ENCODE measurements around the gene COPS7A. TPM values are rescaled to one million over a fixed set of nuclear protein-coding genes. Genes with fewer than 3 reads are reported as not detected.

Gene COPS7A
- total and polyA plus RNA-seq, 10 donors, result 29.6 to 61.9 (median 46.4) TPM

DNA sequence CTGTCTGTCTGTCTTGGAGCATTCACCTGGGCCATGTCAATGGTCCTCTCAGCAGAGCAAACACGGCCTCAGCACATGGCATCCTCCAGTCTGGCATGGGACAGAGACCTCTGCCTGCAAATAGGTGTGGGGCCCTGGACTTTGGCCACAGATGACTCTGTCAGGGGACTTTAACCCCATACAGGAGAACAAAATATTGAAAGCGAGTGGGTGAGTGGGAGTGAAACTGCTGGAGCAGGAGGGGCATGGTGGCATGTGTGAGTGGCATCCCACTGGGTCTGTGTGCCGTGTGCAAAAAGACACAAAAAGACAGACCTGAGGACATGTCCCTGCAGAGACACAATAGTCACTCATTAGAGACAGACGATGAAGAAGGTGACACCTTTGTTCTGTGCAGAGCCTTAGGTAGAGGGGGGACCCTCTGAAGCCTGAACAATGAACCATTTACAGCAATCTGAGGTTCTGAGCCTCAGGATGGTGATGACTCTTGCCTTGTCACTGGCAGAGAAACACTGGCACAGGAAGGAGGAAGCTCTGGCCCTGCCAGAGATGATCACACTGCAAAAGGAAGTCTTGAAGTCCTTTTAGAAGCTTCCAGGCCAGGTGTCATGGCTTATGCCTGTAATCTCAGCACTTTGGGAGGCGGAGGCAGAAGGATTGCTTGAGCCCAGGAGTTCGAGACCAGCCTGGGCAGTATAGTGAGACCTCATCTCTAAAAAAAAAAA is 56.0 kb downstream of the COPS7A start:
- Histone ChIP-seq H3K27ac (no peak overlapping the region), H3K4me1 (peaks cover 3 to 40% (median 19%) of the 10 kb centered on the region in 6 donors)
- no peak for DNase-seq

DNA sequence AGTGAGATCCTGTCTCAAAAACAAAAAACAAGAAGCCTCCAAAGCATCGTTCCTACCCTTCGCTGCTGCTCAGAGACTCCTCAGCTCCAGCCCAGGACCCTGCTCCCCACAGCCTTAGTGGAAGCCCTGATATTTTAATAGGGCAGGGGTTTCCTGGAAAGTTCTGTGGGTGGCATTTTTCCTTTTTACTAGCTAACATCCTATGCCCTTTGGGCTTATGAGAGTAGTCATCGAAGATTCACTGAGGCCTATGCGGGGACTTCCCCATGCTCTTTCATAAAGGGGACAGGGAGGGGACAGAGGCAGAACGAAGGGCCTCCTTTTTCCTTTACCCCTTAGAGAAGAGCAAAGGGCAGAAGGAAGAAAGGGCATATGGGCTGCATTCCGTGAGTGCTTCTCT is 56.7 kb downstream of the COPS7A start:
- Histone ChIP-seq H3K4me1 (peaks cover 3 to 40% (median 23%) of the 10 kb centered on the region in 6 donors), H3K9me3 (no peaks in the 10 kb centered on the region), H3K36me3 (peaks cover 0 to 5% (median 0%) of the 10 kb centered on the region in 6 donors), H3K4me3 (no peak overlapping the region), H3K27me3 (replicated peaks in 1 of 7) (peaks cover 0 to 28% (median 0%) of the 10 kb centered on the region in 7 donors), H3K27ac (no peak overlapping the region)
- 69 to 82% (median 77%) methylated on average over 6 of the region's 6 CpGs for WGBS, 5 donors
- DNase-seq, result no peak
- TF ChIP-seq POLR2A (IDR thresholded peaks at IDR 0.05), result no peak
- TF ChIP-seq POLR2AphosphoS5 (IDR thresholded peaks at IDR 0.05), result no peak
- TF ChIP-seq, protein P1, sequence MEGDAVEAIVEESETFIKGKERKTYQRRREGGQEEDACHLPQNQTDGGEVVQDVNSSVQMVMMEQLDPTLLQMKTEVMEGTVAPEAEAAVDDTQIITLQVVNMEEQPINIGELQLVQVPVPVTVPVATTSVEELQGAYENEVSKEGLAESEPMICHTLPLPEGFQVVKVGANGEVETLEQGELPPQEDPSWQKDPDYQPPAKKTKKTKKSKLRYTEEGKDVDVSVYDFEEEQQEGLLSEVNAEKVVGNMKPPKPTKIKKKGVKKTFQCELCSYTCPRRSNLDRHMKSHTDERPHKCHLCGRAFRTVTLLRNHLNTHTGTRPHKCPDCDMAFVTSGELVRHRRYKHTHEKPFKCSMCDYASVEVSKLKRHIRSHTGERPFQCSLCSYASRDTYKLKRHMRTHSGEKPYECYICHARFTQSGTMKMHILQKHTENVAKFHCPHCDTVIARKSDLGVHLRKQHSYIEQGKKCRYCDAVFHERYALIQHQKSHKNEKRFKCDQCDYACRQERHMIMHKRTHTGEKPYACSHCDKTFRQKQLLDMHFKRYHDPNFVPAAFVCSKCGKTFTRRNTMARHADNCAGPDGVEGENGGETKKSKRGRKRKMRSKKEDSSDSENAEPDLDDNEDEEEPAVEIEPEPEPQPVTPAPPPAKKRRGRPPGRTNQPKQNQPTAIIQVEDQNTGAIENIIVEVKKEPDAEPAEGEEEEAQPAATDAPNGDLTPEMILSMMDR (IDR thresholded peaks at IDR 0.05 in 8 of 11, conservative IDR thresholded peaks at IDR 0.05 in 3 of 11), result no peak
- intact Hi-C loops (cut with DNase I; ENCODE audit: low total_unique reads), result no loop called here

More for the DNA sequence above, 56.0 kb downstream of the COPS7A start:
- TF ChIP-seq POLR2A (IDR thresholded peaks at IDR 0.05), result no peak
- TF ChIP-seq, protein P1 (IDR thresholded peaks at IDR 0.05 in 8 of 11, conservative IDR thresholded peaks at IDR 0.05 in 3 of 11), result peak in 1 of 11 experiments; percentile 10
- TF ChIP-seq POLR2AphosphoS5 (IDR thresholded peaks at IDR 0.05), result no peak
- H3K27me3 ChIP-seq (replicated peaks in 1 of 7), result peaks cover 0 to 35% (median 0%) of the 10 kb centered on the region in 7 donors
- H3K36me3 ChIP-seq, result peaks cover 0 to 5% (median 0%) of the 10 kb centered on the region in 6 donors
- intact Hi-C loops (cut with DNase I; ENCODE audit: low total_unique reads), result no loop called here
- no peak overlapping the region for H3K4me3 ChIP-seq
- no peaks in the 10 kb centered on the region for H3K9me3 ChIP-seq
- WGBS, 5 donors, result 81 to 92% (median 86%) methylated on average over 6 of the region's 6 CpGs

Small RNA genes within 50 kb of the gene (small RNA-seq; reads per million reads assigned to genes)
- 0 reads per million in 4 donors for gene RNU6-781P

Other genes with a start within 250 kb of the COPS7A start
- 10 to 100 TPM; 34.0 to 94.0 (median 89.3) TPM for gene MRPL51, start 230.8 kb upstream of the COPS7A start, total RNA-seq
- 100 to 1,000 TPM in 2 of 3 donors, 10 to 100 TPM in 1; 73.4 to 137 (median 109) TPM for gene MRPL51, start 230.8 kb upstream of the COPS7A start, polyA plus RNA-seq
- 10 to 100 TPM; 29.9 to 49.2 (median 39.6) TPM for gene NCAPD2, start 229.9 kb upstream of the COPS7A start, total RNA-seq
- 10 to 100 TPM; 12.0 to 14.1 (median 14.0) TPM for gene NCAPD2, start 229.9 kb upstream of the COPS7A start, polyA plus RNA-seq
- gene GAPDH, start 189.5 kb upstream of the COPS7A start, total RNA-seq, result 1,000 to 10,000 TPM in 5 of 7 donors, 100 to 1,000 TPM in 2; 998 to 1,580 (median 1,404) TPM
- gene GAPDH, start 189.5 kb upstream of the COPS7A start, polyA plus RNA-seq, result 1,000 to 10,000 TPM; 1,133 to 1,680 (median 1,180) TPM
- gene IFFO1, start 168.0 kb upstream of the COPS7A start, total RNA-seq, result 10 to 100 TPM; 32.2 to 51.2 (median 39.7) TPM
- 10 to 100 TPM; 27.8 to 78.3 (median 63.2) TPM for gene IFFO1, start 168.0 kb upstream of the COPS7A start, polyA plus RNA-seq
- 10 to 100 TPM; 37.0 to 58.7 (median 47.5) TPM for gene NOP2, start 155.8 kb upstream of the COPS7A start, total RNA-seq
- gene NOP2, start 155.8 kb upstream of the COPS7A start, polyA plus RNA-seq, result 10 to 100 TPM; 25.8 to 40.7 (median 37.6) TPM
- gene CHD4, start 116.7 kb upstream of the COPS7A start, total RNA-seq, result 100 to 1,000 TPM; 202 to 272 (median 240) TPM
- 100 to 1,000 TPM; 136 to 169 (median 154) TPM for gene CHD4, start 116.7 kb upstream of the COPS7A start, polyA plus RNA-seq
- 10 to 100 TPM; 12.9 to 26.6 (median 16.9) TPM for gene LPAR5, start 88.1 kb upstream of the COPS7A start, total RNA-seq
- 10 to 100 TPM; 10.9 to 16.0 (median 14.9) TPM for gene LPAR5, start 88.1 kb upstream of the COPS7A start, polyA plus RNA-seq
- 10 to 100 TPM; 13.2 to 41.7 (median 18.1) TPM for gene ACRBP, start 76.6 kb upstream of the COPS7A start, total RNA-seq
- gene ACRBP, start 76.6 kb upstream of the COPS7A start, polyA plus RNA-seq, result 1 to 10 TPM; 7.2 to 8.8 (median 7.3) TPM
- gene ING4, start 60.9 kb upstream of the COPS7A start, total RNA-seq, result 10 to 100 TPM; 34.5 to 68.8 (median 49.9) TPM
- 10 to 100 TPM; 33.0 to 56.7 (median 50.3) TPM for gene ING4, start 60.9 kb upstream of the COPS7A start, polyA plus RNA-seq
- 10 to 100 TPM; 48.8 to 79.8 (median 59.0) TPM for gene ZNF384, start 34.7 kb upstream of the COPS7A start, total RNA-seq
- gene ZNF384, start 34.7 kb upstream of the COPS7A start, polyA plus RNA-seq, result 10 to 100 TPM; 18.9 to 35.9 (median 28.7) TPM
- gene PIANP, start 23.2 kb upstream of the COPS7A start, total RNA-seq, result under 1 TPM in 2 of 7 donors, not detected in 5; 0.28 to 0.30 TPM
- under 1 TPM; 0.10 to 0.24 (median 0.15) TPM for gene PIANP, start 23.2 kb upstream of the COPS7A start, polyA plus RNA-seq
- gene MLF2, start 29.1 kb downstream of the COPS7A start, total RNA-seq, result 100 to 1,000 TPM in 5 of 7 donors, 10 to 100 TPM in 2; 85.4 to 123 (median 104) TPM
- gene MLF2, start 29.1 kb downstream of the COPS7A start, polyA plus RNA-seq, result 100 to 1,000 TPM in 2 of 3 donors, 10 to 100 TPM in 1; 78.0 to 116 (median 101) TPM
- 100 to 1,000 TPM in 1 of 7 donors, 10 to 100 TPM in 6; 47.4 to 130 (median 89.1) TPM for gene PTMS, start 42.3 kb downstream of the COPS7A start, total RNA-seq
- 100 to 1,000 TPM in 2 of 3 donors, 10 to 100 TPM in 1; 70.5 to 169 (median 102) TPM for gene PTMS, start 42.3 kb downstream of the COPS7A start, polyA plus RNA-seq
- gene LAG3, start 48.5 kb downstream of the COPS7A start, total RNA-seq, result 10 to 100 TPM in 6 of 7 donors, 1 to 10 TPM in 1; 9.4 to 29.4 (median 17.9) TPM
- gene LAG3, start 48.5 kb downstream of the COPS7A start, polyA plus RNA-seq, result 1 to 10 TPM; 3.7 to 4.7 (median 4.5) TPM
- 100 to 1,000 TPM; 104 to 207 (median 180) TPM for gene CD4, start 65.5 kb downstream of the COPS7A start, total RNA-seq
- gene CD4, start 65.5 kb downstream of the COPS7A start, polyA plus RNA-seq, result 10 to 100 TPM; 21.8 to 32.8 (median 23.3) TPM
- gene GPR162, start 97.8 kb downstream of the COPS7A start, total RNA-seq, result 1 to 10 TPM; 2.1 to 7.1 (median 4.0) TPM
- 10 to 100 TPM in 2 of 3 donors, 1 to 10 TPM in 1; 5.0 to 14.7 (median 10.3) TPM for gene GPR162, start 97.8 kb downstream of the COPS7A start, polyA plus RNA-seq
- 10 to 100 TPM in 2 of 7 donors, 1 to 10 TPM in 5; 4.2 to 11.7 (median 6.8) TPM for gene P3H3, start 104.4 kb downstream of the COPS7A start, total RNA-seq
- gene P3H3, start 104.4 kb downstream of the COPS7A start, polyA plus RNA-seq, result 1 to 10 TPM; 4.6 to 6.9 (median 4.7) TPM
- 1 to 10 TPM in 6 of 7 donors, under 1 TPM in 1; 0.75 to 3.9 (median 2.6) TPM for gene GNB3, start 116.9 kb downstream of the COPS7A start, total RNA-seq
- 1 to 10 TPM in 1 of 3 donors, under 1 TPM in 2; 0.93 to 1.3 (median 0.94) TPM for gene GNB3, start 116.9 kb downstream of the COPS7A start, polyA plus RNA-seq
- gene CDCA3, start 127.2 kb downstream of the COPS7A start, total RNA-seq, result 10 to 100 TPM in 1 of 7 donors, 1 to 10 TPM in 6; 1.9 to 10.2 (median 5.8) TPM
- 10 to 100 TPM in 1 of 3 donors, 1 to 10 TPM in 2; 3.6 to 18.1 (median 5.1) TPM for gene CDCA3, start 127.2 kb downstream of the COPS7A start, polyA plus RNA-seq
- 10 to 100 TPM; 29.8 to 62.4 (median 53.5) TPM for gene USP5, start 128.1 kb downstream of the COPS7A start, total RNA-seq
- gene USP5, start 128.1 kb downstream of the COPS7A start, polyA plus RNA-seq, result 10 to 100 TPM; 23.1 to 40.5 (median 23.6) TPM
- 100 to 1,000 TPM; 218 to 471 (median 288) TPM for gene TPI1, start 143.5 kb downstream of the COPS7A start, total RNA-seq
- 100 to 1,000 TPM; 234 to 364 (median 311) TPM for gene TPI1, start 143.5 kb downstream of the COPS7A start, polyA plus RNA-seq
- 10 to 100 TPM in 4 of 7 donors, 1 to 10 TPM in 3; 7.0 to 12.9 (median 10.3) TPM for gene SPSB2, start 149.3 kb downstream of the COPS7A start, total RNA-seq
- 10 to 100 TPM; 11.3 to 17.0 (median 11.5) TPM for gene SPSB2, start 149.3 kb downstream of the COPS7A start, polyA plus RNA-seq
- gene LRRC23, start 180.8 kb downstream of the COPS7A start, total RNA-seq, result 1 to 10 TPM; 3.1 to 9.6 (median 5.9) TPM
- gene LRRC23, start 180.8 kb downstream of the COPS7A start, polyA plus RNA-seq, result 10 to 100 TPM in 1 of 3 donors, 1 to 10 TPM in 2; 7.0 to 10.1 (median 7.5) TPM
- gene ENO2, start 190.5 kb downstream of the COPS7A start, total RNA-seq, result 10 to 100 TPM in 6 of 7 donors, 1 to 10 TPM in 1; 7.6 to 37.7 (median 25.0) TPM
- gene ENO2, start 190.5 kb downstream of the COPS7A start, polyA plus RNA-seq, result 10 to 100 TPM; 11.5 to 41.3 (median 29.1) TPM
- gene ATN1, start 203.9 kb downstream of the COPS7A start, total RNA-seq, result 100 to 1,000 TPM in 1 of 7 donors, 10 to 100 TPM in 6; 64.7 to 112 (median 81.7) TPM
- gene ATN1, start 203.9 kb downstream of the COPS7A start, polyA plus RNA-seq, result 10 to 100 TPM; 10.1 to 42.0 (median 21.4) TPM
- gene RNU7-1, start 219.8 kb downstream of the COPS7A start, total RNA-seq, result not detected
- not detected for gene RNU7-1, start 219.8 kb downstream of the COPS7A start, polyA plus RNA-seq
- gene C12orf57, start 220.0 kb downstream of the COPS7A start, total RNA-seq, result 100 to 1,000 TPM in 6 of 7 donors, 10 to 100 TPM in 1; 79.2 to 364 (median 116) TPM
- gene C12orf57, start 220.0 kb downstream of the COPS7A start, polyA plus RNA-seq, result 100 to 1,000 TPM; 181 to 323 (median 242) TPM
- gene PTPN6, start 227.3 kb downstream of the COPS7A start, total RNA-seq, result 100 to 1,000 TPM; 314 to 431 (median 423) TPM
- gene PTPN6, start 227.3 kb downstream of the COPS7A start, polyA plus RNA-seq, result 100 to 1,000 TPM; 398 to 713 (median 604) TPM
- 100 to 1,000 TPM; 127 to 143 (median 133) TPM for gene PHB2, start 246.6 kb downstream of the COPS7A start, total RNA-seq
- gene PHB2, start 246.6 kb downstream of the COPS7A start, polyA plus RNA-seq, result 100 to 1,000 TPM; 166 to 199 (median 177) TPM
- 10 to 100 TPM; 19.9 to 56.3 (median 44.0) TPM for gene EMG1, start 246.9 kb downstream of the COPS7A start, total RNA-seq
- 10 to 100 TPM; 23.6 to 38.3 (median 37.1) TPM for gene EMG1, start 246.9 kb downstream of the COPS7A start, polyA plus RNA-seq

All from spleen (tissue), 11 donors.